Measurements from ENCODE around the gene TMEM59L. TPM values are rescaled to one million over a fixed set of nuclear protein-coding genes. Genes with fewer than 3 reads are reported as not detected.

Gene TMEM59L
- total RNA-seq, 1 donor from 2014 or later: 6.3 TPM

DNA sequence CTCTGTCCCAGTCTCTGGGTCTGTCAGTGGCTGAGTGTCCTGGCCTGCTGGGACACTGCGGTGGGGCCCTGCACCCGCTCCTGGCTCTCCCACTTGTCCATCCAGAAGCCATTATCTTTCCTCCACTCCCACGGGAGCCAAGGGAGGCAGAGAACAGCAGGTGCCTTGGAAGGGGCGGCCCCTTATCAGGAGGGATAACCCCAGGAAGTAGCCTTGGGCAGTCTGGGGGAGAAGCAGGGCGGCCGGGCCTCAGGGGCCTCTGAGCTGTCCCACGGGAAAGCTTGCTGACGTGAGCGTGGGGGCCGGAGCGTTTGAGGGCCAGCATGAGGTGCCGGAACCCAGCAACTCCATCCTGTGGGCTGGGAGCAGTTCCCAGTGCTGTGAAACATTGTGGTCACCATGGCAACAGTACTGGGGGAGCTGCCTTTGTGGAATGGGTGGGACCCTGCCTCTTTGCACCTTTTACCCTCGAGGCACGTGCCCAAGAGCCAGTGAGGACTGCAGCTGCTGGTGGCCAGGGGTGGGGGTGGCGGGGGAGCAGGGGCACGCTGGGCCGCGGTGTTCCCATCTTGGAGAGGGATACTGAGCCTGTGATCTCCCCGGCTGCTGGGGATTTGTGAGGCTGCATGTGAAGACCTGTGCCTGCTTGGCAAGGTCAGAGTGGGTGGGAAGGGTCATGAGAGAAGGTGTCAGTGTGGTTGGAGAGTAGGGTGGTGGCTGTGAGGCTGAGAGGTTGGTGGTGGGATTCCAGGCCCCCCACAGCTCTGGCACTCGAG, 45.1 kb downstream of the TMEM59L start:
- peak; percentile 55 for DNase-seq (ENCODE audit: low spot score)

DNA sequence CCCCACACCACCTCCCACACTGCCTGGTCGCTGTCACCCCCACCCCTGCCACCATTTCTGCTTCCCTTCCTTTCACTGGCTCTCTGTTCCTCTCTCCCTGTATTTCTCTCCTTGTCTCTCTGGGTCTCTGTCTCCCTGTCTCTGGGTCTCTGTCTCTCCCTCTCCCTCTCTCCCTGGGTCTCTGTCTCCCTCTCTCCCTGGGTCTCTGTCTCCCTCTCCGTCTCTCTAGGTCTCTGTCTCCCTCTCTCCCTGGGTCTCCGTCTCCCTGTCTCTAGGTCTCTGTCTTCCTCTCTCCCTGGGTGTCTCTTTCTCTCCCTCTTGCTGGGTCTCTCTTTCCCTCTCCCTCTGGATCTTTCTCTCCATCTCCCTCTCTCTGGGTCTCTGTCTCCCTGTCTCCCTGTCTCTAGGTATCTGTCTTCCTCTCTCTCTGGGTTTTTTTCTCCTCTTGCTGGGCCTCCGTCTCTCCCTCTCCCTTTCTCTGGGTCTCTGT, 45.7 kb downstream of the TMEM59L start:
- no peak for DNase-seq (ENCODE audit: low spot score)

GRCh38 chr19:18659281-18660050, 46.8 kb downstream of the TMEM59L start:
- DNase-seq (ENCODE audit: low spot score): no peak

DNA sequence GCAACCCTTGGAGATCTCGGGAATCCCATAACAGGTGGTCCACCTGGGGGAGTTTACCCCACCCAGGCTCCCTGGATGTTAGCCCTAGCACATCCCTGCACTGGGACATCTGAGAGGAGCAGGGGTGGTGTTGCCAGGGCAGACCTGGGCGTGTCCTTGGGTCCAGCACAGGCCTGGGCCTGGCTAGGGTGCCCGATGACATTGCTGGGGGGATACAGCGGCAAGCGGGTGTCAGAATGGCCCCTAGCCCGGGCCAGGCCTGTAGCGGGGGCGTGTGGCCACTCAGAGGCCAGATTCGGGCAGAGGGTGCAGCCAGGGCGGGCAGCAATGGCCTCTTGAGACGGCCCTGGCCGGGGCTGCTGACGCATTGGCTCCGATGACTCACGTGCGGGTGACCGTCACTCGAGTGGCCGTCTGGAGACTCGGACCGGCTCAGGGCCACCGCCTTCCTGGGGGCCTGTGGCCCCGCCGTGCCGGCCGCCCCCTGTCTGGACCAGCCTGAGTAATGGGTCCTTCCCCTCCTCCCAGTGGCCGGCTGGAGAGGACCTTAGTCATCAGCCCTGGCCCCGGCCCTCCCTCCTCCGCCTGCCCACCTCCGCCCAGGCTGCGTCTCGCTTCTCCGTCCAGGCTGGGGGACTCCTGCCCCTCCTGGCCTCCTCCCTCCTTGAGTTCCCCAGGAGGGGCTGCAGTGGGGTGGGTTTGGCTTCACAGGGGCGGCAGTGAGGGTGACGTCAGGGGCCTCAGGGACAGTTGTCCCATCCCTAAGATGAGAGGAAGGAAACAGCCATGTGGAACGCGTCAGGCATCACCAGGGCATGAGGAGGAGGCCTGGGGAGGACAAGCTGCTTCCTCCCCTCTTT, 47.6 kb downstream of the TMEM59L start:
- no peak for DNase-seq (ENCODE audit: low spot score)

GRCh38 chr19:18660939-18661670, 48.4 kb downstream of the TMEM59L start:
- DNase-seq (ENCODE audit: low spot score): no peak

DNA sequence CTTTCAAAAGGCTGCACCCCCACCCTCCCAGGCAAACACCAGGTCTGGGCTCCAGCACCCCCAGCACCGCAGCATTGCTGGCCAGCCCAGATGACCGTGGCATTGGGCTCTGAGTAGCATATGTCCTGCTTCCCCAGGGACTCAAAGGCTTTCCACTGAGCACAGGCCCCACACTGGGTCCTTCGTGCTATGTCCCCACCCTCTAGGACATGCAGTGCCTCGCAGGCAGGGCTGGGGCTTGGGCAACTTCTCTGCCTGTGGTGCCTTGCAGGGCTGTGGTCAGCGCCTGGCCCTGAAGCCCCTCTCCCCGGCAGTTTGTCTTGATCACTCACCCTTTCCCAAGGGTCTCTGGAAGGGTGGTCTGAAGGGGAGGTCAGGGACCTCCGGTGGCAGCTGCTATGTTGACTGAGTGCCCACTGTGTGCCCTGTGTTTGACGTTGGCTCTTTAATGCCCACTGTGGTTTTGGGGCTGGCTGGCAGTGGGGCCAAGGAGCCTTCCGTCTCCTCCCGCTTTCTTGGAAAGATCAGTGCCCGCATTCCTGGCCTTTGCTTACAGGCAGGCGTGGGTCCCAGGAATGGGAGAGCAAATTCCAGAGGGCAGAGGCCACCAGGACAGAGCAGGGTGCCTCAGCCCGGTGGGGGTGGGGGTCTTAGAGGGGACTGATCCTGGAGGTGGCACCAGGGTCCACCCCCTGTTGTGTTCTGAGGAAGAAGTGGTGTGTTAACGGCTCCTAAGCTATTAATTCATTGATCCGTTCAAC, 50.5 kb downstream of the TMEM59L start:
- DNase-seq (ENCODE audit: low spot score): no peak

DNA sequence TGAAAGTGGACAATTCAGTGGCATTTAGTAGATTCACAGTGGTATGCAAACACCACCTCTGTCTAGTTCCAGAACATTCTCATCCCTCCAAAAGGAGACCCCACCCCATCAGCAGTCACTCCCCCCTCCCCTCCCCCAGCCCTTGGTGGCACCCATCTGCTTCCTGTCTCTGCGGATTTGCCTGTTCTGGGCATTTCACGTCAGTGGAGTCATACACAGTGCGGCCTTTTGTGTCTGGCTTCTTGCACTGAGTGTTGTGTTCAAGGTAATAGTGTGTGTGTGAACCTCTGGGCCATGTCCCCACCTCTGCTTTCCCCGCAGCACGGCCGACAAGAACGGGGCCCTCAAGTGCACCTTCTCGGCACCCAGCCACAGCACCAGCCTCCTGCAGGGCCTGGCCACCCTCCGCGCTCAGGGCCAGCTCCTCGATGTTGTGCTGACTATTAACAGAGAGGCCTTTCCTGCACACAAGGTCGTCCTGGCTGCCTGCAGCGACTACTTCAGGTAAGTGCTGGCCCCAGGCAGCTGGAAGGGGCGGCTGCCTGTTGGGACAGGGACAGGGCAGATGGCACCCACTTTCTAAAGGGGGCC, 51.4 kb downstream of the TMEM59L start:
- DNase-seq (ENCODE audit: low spot score): no peak

DNA sequence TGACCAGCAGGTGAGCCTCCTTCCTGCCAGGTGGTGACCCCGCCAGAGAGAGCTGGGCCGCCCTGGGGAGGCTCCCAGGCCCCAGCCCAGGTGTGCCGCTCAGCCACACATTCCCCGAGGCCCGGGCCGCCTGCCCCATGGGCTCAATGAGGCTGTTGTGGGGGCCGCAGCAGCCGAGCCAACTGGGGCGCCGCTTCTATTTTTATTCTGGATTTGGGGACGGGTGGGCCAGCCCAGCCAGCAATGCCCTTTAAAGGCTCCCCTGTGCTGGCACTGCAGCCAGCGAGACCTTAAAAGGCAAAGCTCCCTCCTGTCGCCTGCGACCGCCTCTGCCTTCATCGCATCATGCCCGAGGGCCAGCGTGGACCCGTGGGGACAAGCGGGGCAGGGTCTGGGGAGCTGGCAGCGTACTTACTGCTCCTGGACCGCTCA, 53.1 kb downstream of the TMEM59L start:
- DNase-seq (ENCODE audit: low spot score): no peak

DNA sequence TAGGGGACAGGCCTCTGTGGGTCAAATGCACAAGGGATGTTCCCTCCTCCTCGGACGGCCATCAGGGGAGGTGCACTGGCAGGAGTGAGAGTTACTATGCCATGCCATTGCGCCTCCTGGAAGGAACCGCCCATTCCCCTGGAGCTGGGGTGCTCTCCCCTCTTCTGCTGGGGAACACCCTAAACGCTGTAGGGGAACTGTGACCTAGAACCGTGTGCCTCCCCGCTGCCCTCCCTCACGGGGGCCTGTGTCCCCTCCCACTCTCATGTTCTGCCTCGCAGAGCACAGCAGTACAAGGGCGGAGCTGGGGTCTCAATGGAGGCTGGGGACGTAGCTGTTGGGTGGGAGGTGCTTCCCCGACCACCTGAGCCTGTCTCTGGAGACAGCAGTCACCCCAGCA, 53.6 kb downstream of the TMEM59L start:
- no peak for DNase-seq (ENCODE audit: low spot score)

GRCh38 chr19:18666784-18667183, 54.1 kb downstream of the TMEM59L start:
- no peak for DNase-seq (ENCODE audit: low spot score)

DNA sequence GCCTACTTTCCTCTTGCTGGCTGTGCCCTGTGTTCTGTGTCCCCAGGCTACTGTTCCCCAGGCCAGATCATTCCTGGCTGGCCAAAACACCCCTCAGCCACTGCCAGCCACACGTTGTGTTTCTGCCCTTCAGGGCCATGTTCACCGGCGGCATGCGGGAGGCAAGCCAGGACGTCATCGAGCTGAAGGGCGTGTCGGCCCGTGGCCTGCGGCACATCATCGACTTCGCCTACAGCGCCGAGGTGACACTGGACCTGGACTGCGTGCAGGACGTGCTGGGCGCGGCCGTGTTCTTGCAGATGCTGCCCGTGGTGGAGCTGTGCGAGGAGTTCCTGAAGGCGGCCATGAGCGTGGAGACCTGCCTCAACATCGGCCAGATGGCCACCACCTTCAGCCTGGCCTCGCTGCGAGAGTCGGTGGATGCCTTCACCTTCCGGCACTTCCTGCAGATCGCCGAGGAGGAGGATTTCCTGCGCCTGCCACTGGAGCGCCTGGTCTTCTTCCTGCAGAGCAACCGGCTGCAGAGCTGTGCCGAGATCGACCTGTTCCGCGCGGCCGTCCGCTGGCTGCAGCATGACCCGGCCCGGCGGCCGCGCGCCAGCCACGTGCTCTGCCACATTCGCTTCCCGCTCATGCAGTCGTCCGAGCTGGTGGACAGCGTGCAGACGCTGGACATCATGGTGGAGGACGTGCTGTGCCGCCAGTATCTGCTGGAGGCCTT, 55.0 kb downstream of the TMEM59L start:
- no peak for DNase-seq (ENCODE audit: low spot score)

GRCh38 chr19:18668252-18668631, 55.6 kb downstream of the TMEM59L start:
- no peak for DNase-seq (ENCODE audit: low spot score)

DNA sequence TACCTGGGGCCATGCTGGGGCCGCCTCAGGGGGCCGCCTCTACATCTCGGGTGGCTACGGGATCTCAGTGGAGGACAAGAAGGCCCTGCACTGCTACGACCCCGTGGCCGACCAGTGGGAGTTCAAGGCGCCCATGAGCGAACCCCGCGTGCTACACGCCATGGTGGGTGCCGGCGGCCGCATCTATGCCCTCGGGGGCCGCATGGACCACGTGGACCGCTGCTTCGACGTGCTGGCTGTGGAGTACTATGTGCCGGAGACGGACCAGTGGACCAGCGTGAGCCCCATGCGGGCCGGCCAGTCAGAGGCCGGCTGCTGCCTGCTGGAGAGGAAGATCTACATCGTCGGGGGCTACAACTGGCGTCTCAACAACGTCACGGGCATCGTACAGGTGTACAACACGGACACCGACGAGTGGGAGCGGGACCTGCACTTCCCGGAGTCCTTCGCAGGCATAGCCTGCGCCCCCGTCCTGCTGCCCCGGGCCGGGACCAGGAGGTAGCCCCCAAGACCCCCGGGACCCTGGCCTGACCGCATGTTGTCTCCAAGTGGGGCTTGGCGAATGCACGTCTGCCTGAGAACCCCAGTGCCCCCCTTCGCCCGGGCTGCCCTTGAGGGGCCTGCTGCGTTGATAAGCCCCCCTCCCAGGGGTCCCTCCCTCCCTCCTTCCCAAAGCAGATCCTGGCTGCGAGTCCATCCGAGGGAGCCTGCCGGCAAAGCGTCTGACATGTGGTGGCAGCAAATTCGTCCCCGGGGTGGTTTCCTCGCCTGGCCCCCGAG, 56.3 kb downstream of the TMEM59L start:
- DNase-seq (ENCODE audit: low spot score): no peak

- no peak for DNase-seq (ENCODE audit: low spot score)
These were observed 56.8 kb downstream of the TMEM59L start for GRCh38 chr19:18669524-18669817.

GRCh38 chr19:18669883-18670282, 57.2 kb downstream of the TMEM59L start:
- no peak for DNase-seq (ENCODE audit: low spot score)

DNA sequence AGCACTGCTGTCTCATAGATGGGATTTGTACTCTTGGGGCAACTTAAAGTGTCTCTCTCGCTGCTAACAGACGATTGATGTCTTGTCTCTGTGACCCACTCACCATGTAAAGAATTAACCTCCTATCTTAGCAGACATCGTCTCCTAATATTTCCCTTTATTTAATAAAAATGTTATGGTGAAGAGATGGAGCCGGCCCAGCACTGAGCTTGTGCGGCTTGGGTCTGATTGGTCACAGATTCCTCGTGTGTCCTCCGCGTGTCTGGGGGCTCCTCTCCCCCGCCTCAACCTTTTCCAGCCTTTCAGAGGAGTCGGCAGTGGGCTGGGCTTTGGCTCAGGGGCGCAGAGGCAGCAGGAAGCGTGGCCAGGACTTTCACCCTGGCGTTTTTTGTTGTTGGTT, 57.6 kb downstream of the TMEM59L start:
- no peak for DNase-seq (ENCODE audit: low spot score)

Data from umbilical cord (tissue), 2 donors.